Articular chondrocyte of knee joint (primary cell): ENCODE results near the gene LSM8. TPM values are rescaled to one million over a fixed set of nuclear protein-coding genes. Genes with fewer than 3 reads are reported as not detected.

Experiments used
- total RNA-seq: library from RNA; depleted of rRNA; stranded (reverse); fragments of >200 nt; gene quantifications from 2 replicates; pipeline ENCODE4 v1.2.3, GENCODE V29; 2012

Gene LSM8
- 32.4 and 42.2 TPM in 2 replicates for total RNA-seq

DNA sequence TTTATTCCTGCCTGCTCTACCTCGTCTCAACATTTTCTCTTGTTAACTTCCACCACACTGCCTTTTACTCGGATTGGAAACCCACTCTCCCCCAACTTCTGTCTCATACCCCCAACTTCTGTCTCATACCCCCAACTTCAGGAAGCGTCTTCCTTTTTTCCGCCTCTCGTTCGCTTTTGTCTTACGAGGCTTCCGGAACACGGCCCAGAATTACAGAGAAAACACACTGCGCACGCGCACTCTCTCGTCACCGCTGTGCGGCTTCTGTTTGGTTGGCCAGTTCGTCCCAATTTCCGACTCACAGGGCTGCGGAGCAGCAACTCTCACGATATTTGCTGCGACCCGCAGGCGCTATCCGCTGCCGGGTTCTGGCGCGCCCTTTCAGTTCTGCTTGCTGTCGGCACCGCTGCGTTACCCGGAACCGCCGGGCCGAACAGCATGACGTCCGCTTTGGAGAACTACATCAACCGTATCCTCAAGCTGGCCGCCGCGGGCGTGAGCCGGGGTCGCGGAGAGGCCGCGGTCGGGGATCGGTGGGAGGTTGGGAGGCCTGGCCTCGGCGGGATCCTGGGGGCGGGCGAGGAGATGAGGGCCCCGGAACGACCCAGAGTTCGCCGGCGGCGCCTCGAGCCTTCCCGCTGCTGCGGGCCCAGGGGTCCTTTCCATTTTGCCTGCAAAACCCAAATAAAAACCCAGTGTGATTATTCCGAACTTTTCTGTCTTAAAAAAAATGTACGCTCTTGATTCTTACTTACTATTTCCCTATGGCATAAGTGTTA is at the start of gene LSM8:
Gene LSM8 (plus strand): TSS at position 379 of the 779 bp plus-strand sequence. CDS start 60 bp downstream, at position 439.

DNA sequence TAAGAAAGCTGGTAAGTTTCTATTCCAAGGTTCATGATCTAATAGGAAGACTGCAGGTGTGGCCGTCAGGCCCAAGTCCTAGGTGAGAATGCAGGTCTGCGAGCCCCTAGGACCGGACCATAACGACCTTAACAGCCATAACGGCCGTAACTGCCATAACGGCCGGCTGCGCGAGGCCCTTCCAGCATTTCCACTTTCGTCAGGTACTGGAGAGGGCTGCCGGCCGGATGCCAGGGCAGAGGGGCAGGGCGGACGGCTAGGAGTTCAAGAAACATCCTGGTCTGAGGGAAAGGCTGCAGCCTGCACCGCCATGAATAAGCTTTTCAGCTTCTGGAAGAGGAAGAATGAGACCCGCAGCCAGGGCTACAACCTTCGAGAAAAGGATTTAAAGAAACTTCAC is 40.6 kb downstream of the LSM8 start, which contains the start of gene ANKRD7:
Gene ANKRD7 (plus strand): TSS at position 184 of the 400 bp plus-strand sequence. CDS start 127 bp downstream, at position 311.

Other genes with a start within 250 kb of the LSM8 start
- gene ANKRD7, start 40.5 kb downstream of the LSM8 start, total RNA-seq: 1.7 and 2.8 TPM in 2 replicates